Measurements from ENCODE around the gene CHST1. TPM values are rescaled to one million over a fixed set of nuclear protein-coding genes. Genes with fewer than 3 reads are reported as not detected.

Gene CHST1
- total and polyA plus RNA-seq, 2 experiments from 2014 or later, result 0.84 to 2.7 TPM

DNA sequence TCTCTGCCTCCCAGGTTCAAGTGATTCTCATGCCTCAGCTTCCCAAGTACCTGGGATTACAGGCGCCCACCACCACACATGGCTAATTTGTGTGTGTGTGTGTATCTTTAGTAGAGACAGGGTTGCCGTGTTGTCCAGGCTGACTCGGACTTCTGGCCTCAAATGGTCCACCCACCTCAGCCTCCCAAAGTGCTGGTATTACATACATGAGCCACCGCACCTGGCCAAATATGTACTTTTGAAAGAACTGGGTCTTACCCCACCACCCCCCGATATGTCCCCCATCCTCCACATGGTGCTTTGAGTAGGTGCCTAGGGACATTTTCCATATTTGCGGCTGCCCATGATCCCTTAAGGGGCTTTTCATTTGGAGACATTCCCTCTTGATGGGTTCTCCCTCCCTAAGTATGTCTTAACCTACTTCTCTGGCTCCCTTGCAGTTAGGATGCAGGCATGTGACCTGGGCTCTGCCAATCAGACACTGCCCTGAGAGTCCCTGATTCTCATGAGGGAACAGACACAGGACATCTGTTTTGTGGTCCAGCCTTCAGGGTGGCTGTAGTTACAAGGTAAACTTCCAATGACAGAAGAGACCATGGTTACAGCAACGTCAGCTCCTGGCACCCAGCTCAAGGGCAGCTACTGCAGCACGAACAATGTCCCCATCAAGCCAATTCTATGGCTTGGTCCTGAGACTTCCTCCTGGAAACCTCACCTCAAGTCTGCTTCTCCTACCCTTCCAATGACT, 48.4 kb downstream of the CHST1 start:
- Histone ChIP-seq H4K20me1 (replicated peaks; ENCODE audit: insufficient read depth) (no peaks in the 10 kb centered on the region), H3F3A (replicated peaks; ENCODE audit: low read depth) (no peaks in the 10 kb centered on the region), H3K36me3 (ENCODE audit: insufficient read depth) (no peaks in the 10 kb centered on the region), H3K4me1 (ENCODE audit: insufficient read depth) (no peaks in the 10 kb centered on the region), H3K27me3 (ENCODE audit: insufficient read depth) (no peaks in the 10 kb centered on the region), H3K4me3 (no peak overlapping the region), H3K27ac (ENCODE audit: low read depth) (no peak overlapping the region), H3K79me2 (replicated peaks; ENCODE audit: insufficient read depth) (no peaks in the 10 kb centered on the region), H3K9me2 (ENCODE audit: insufficient read depth) (no peaks in the 10 kb centered on the region), H3K4me2 (no peak overlapping the region), H2AFZ (no peak overlapping the region)
- peaks cover 2% of the 10 kb centered on the region for H3K27me3 Mint-ChIP-seq (ENCODE audit: insufficient read depth, low read depth, poor library complexity)
- H3K4me1 Mint-ChIP-seq, result peaks cover 9% of the 10 kb centered on the region; the same call in 2 of the 3 replicates
- TF ChIP-seq STAT1 (IDR thresholded peaks at IDR 0.05; ENCODE audit: unreplicated experiment) (no peak), ZNF114 (CRISPR knock-in tag; IDR thresholded peaks at IDR 0.05) (no peak), EZH2 (IDR thresholded peaks at IDR 0.05; ENCODE audit: low read depth, unreplicated experiment) (no peak), JUNB (IDR thresholded peaks at IDR 0.05; ENCODE audit: unreplicated experiment) (no peak), POLR2AphosphoS5 (IDR thresholded peaks at IDR 0.05; ENCODE audit: low read depth) (no peak), EZH2phosphoT487 (IDR thresholded peaks at IDR 0.05; ENCODE audit: unreplicated experiment) (no peak)
- TF ChIP-seq, protein P1, sequence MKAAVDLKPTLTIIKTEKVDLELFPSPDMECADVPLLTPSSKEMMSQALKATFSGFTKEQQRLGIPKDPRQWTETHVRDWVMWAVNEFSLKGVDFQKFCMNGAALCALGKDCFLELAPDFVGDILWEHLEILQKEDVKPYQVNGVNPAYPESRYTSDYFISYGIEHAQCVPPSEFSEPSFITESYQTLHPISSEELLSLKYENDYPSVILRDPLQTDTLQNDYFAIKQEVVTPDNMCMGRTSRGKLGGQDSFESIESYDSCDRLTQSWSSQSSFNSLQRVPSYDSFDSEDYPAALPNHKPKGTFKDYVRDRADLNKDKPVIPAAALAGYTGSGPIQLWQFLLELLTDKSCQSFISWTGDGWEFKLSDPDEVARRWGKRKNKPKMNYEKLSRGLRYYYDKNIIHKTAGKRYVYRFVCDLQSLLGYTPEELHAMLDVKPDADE (IDR thresholded peaks at IDR 0.05), result no peak
- no peak for ATAC-seq
- no peak overlapping the region for H3K27ac Mint-ChIP-seq
- H3K36me3 Mint-ChIP-seq (ENCODE audit: low read depth), result peaks cover 9% of the 10 kb centered on the region
- no peak overlapping the region for H3K4me3 Mint-ChIP-seq
- peaks cover 25% of the 10 kb centered on the region for H3K9me3 Mint-ChIP-seq
- DNase-seq (ENCODE audit: low spot score), result no peak

DNA sequence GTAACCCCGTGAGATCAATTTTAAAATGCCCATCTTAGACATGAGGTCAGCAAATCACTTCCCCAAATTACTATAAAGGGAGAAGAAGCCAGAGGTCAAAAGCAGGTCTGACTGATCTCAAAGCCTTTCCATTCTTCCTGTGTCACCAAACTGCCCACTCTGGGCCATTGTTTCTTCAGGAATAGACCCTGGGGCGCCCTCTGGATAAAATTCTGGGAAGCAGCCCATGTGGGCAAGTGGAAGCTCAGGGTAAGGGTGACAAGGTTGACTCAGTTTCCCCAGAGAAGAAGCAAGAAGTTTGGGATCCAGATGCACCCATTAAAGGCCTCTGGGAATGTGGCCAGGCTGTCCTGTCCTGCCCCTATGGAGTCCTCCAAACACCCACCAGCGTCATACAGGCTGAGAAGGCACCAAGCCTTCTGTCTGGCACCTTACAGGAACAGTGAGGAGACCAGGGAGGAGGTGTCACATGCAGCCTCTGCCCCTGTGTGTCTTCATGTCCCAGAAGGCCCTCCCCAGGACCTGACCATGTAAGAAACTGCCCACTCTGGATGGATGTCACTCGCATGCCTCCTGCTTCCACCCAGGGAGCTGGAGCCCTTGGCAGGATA, 50.1 kb downstream of the CHST1 start:
- Histone ChIP-seq H4K20me1 (replicated peaks; ENCODE audit: insufficient read depth) (no peaks in the 10 kb centered on the region), H3K9me2 (ENCODE audit: insufficient read depth) (no peaks in the 10 kb centered on the region), H3K79me2 (replicated peaks; ENCODE audit: insufficient read depth) (no peaks in the 10 kb centered on the region), H3K27me3 (ENCODE audit: insufficient read depth) (no peaks in the 10 kb centered on the region), H2AFZ (no peak overlapping the region), H3K36me3 (ENCODE audit: insufficient read depth) (no peaks in the 10 kb centered on the region), H3F3A (replicated peaks; ENCODE audit: low read depth) (no peaks in the 10 kb centered on the region), H3K27ac (ENCODE audit: low read depth) (no peak overlapping the region), H3K4me1 (ENCODE audit: insufficient read depth) (no peaks in the 10 kb centered on the region), H3K4me3 (no peak overlapping the region), H3K4me2 (no peak overlapping the region)
- Mint-ChIP-seq H3K4me1 (peaks cover 9% of the 10 kb centered on the region; the same call in 2 of the 3 replicates), H3K27ac (no peak overlapping the region), H3K4me3 (no peak overlapping the region), H3K27me3 (ENCODE audit: insufficient read depth, low read depth, poor library complexity) (peaks cover 3% of the 10 kb centered on the region), H3K36me3 (ENCODE audit: low read depth) (peaks cover 6% of the 10 kb centered on the region; the same call in 2 of the 3 replicates), H3K9me3 (peaks cover 10% of the 10 kb centered on the region)
- no peak for TF ChIP-seq STAT1 (IDR thresholded peaks at IDR 0.05; ENCODE audit: unreplicated experiment)
- TF ChIP-seq, protein P2, sequence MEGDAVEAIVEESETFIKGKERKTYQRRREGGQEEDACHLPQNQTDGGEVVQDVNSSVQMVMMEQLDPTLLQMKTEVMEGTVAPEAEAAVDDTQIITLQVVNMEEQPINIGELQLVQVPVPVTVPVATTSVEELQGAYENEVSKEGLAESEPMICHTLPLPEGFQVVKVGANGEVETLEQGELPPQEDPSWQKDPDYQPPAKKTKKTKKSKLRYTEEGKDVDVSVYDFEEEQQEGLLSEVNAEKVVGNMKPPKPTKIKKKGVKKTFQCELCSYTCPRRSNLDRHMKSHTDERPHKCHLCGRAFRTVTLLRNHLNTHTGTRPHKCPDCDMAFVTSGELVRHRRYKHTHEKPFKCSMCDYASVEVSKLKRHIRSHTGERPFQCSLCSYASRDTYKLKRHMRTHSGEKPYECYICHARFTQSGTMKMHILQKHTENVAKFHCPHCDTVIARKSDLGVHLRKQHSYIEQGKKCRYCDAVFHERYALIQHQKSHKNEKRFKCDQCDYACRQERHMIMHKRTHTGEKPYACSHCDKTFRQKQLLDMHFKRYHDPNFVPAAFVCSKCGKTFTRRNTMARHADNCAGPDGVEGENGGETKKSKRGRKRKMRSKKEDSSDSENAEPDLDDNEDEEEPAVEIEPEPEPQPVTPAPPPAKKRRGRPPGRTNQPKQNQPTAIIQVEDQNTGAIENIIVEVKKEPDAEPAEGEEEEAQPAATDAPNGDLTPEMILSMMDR (conservative IDR thresholded peaks at IDR 0.05; ENCODE audit: low read depth in 2 of 2), result peak; percentile 35 to 57
- DNase-seq (ENCODE audit: low spot score) (peak; percentile 33), ATAC-seq (peak; percentile 30; the same call in 1 of the 3 replicates)

Measured in GM23338 (cell line).